K562 (cell line): Measurements from ENCODE around the gene CSTPP1. TPM values are rescaled to one million over a fixed set of nuclear protein-coding genes. Genes with fewer than 3 reads are reported as not detected.

Experiments used
- ATAC-seq: fragments of 200-7000 bp; cut with Tn5 transposase; 3 replicates; pipeline ENCODE4 v1.9.1; 2020; ENCODE audit warnings: moderate library complexity
- BruUV-seq: library from RNA; stranded (reverse); fragments of 400-500 nt; replicated peaks from 2 replicates; lab custom pipeline; 2021; lab: Mats Ljungman, UMichigan
- CTCF ChIA-PET: fragments of 300-600 bp; formaldehyde crosslinking; extraction: SDS; loops from one replicate; lab custom pipeline; 2021; ENCODE audit warnings: low intra/inter-chr PET ratio; lab: Yijun Ruan, JAX
- POLR2A ChIA-PET: fragments of 300-600, 350-650 bp; sonication (Branson Sonifier 250); formaldehyde crosslinking; extraction: SDS; loops from one replicate; lab custom pipeline; 2021; ENCODE audit warnings: antibody characterized with exemption, inconsistent platforms; lab: Yijun Ruan, JAX
- DNase-seq, 4 experiments: peaks; one replicate each; pipeline versions ENCODE4 v3.0.0 to v3.0.0-alpha.2; 2011 to 2018; ENCODE audit warnings: low spot score in 3 of 4, mixed read lengths in 3 of 4; ENCODE audit errors: extremely low read depth in 1 of 4
- FAIRE-seq: peaks from 2 replicates; lab custom pipeline; 2011; peaks lifted over from hg19 to GRCh38; lab: Jason Lieb, UNC
- H2AFZ ChIP-seq: 2 replicates; pipeline ENCODE4 v1.6.0; 2011; ENCODE audit warnings: low read depth, low read length, control low read depth, inconsistent platforms
- H3K27ac ChIP-seq: fragments of 200-600 bp; 3 replicates; pipeline ENCODE4 v1.8.0; 2011; ENCODE audit warnings: low read depth, mild to moderate bottlenecking, control low read depth, inconsistent platforms, low read length, moderate library complexity, mixed read lengths; ENCODE audit errors: extremely low read depth
- H3K27me3 ChIP-seq, 2 experiments: fragments of 300-600 bp in 1 of 2; 2 replicates in 1 of 2; 3 replicates in 1 of 2; pipeline versions ENCODE4 v1.6.0 to v1.8.0; 2011; ENCODE audit warnings: inconsistent platforms in 2 of 2, low read length in 2 of 2, mild to moderate bottlenecking in 1 of 2, mixed read lengths in 1 of 2, moderate library complexity in 1 of 2; ENCODE audit not compliant: control insufficient read depth in 2 of 2, insufficient read depth in 2 of 2
- H3K36me3 ChIP-seq: fragments of 300-600 bp; 3 replicates; pipeline ENCODE4 v1.8.0; 2011; ENCODE audit warnings: mild to moderate bottlenecking, low read length, inconsistent platforms; ENCODE audit not compliant: control insufficient read depth, insufficient read depth
- H3K4me1 ChIP-seq, 2 experiments: fragments of 200-600 bp in 1 of 2; replicated peaks in 1 of 2; 2 replicates in 1 of 2; 3 replicates in 1 of 2; pipeline versions ENCODE4 v1.5.1 to v1.8.0; 2011; ENCODE audit warnings: inconsistent platforms in 2 of 2, low read length in 2 of 2, mild to moderate bottlenecking in 1 of 2, mixed read lengths in 1 of 2, moderate library complexity in 1 of 2; ENCODE audit not compliant: control insufficient read depth in 2 of 2, insufficient read depth in 2 of 2
- H3K4me2 ChIP-seq: 2 replicates; pipeline ENCODE4 v1.6.1; 2011; ENCODE audit warnings: low read length, control low read depth, inconsistent platforms, mixed read lengths; ENCODE audit not compliant: insufficient read depth
- H3K4me3 ChIP-seq: fragments of 200-600 bp; sonication (generic), shearing (Covaris generic); 2 replicates; pipeline ENCODE4 v1.5.1; 2016; ENCODE audit warnings: control low read depth, inconsistent platforms
- H3K79me2 ChIP-seq: fragments of 200-600 bp; 3 replicates; pipeline ENCODE4 v1.8.0; 2011; ENCODE audit warnings: low read length, inconsistent platforms; ENCODE audit not compliant: control insufficient read depth, insufficient read depth
- H3K9ac ChIP-seq, 2 experiments: 2 replicates each; pipeline versions ENCODE4 v1.6.0 to v1.6.1; 2011; ENCODE audit warnings: low read depth in 2 of 2, low read length in 2 of 2, control low read depth in 1 of 2, inconsistent platforms in 1 of 2, mild to moderate bottlenecking in 1 of 2, mixed read lengths in 1 of 2; ENCODE audit not compliant: insufficient read depth in 1 of 2
- H3K9me1 ChIP-seq: one replicate; pipeline ENCODE4 v1.6.0; 2011; ENCODE audit warnings: inconsistent platforms, mild to moderate bottlenecking, low read length, moderate library complexity; ENCODE audit not compliant: control insufficient read depth, insufficient read depth
- H3K9me3 ChIP-seq: replicated peaks from 2 replicates; pipeline ENCODE4 v1.5.1; 2011; ENCODE audit warnings: low read depth, low read length, inconsistent platforms; ENCODE audit not compliant: control insufficient read depth, insufficient read depth
- H4K20me1 ChIP-seq: replicated peaks from 2 replicates; pipeline ENCODE4 v1.6.1; 2011; ENCODE audit warnings: low read length, inconsistent platforms, mixed read lengths; ENCODE audit not compliant: control insufficient read depth, insufficient read depth
- CC2D1A ChIP-seq: fragments of 450-650 bp; IDR thresholded peaks from 2 replicates; pipeline ENCODE4 v1.6.1; 2017; ENCODE audit warnings: mild to moderate bottlenecking
- MAZ ChIP-seq, 2 experiments: fragments of 450-650 bp in 1 of 2; sonication (generic) in 1 of 2; formaldehyde crosslinking; IDR thresholded peaks in 1 of 2; conservative IDR thresholded peaks in 1 of 2; 2 replicates each; pipeline versions ENCODE4 v1.4.0 to v1.5.0; 2020; ENCODE audit warnings: mild to moderate bottlenecking in 1 of 2, missing genetic modification reagents in 1 of 2
- POLR2G ChIP-seq: fragments of 200-400 bp; formaldehyde crosslinking; IDR thresholded peaks from 2 replicates; pipeline ENCODE4 v1.6.1; 2017; ENCODE audit warnings: low read depth, mild to moderate bottlenecking, antibody characterized with exemption, low read length, moderate library complexity
- SP1 ChIP-seq: sonication (generic); formaldehyde crosslinking; IDR thresholded peaks from 2 replicates; pipeline ENCODE4 v1.8.1; 2022; ENCODE audit warnings: mild to moderate bottlenecking, missing genetic modification reagents
- ZBTB7A ChIP-seq: IDR thresholded peaks from 2 replicates; pipeline ENCODE4 v1.6.1; 2011; ENCODE audit warnings: low read depth, mild to moderate bottlenecking, low read length, moderate library complexity, borderline replicate concordance; ENCODE audit not compliant: control insufficient read depth
- WGBS: fragments of 100-300 bp; shearing (Covaris generic); methylation state at CpG from one replicate; pipeline ENCODE4 v1.1.6; 2016; ENCODE audit warnings: low coverage, mixed read lengths; ENCODE audit not compliant: insufficient coverage; ENCODE audit errors: missing lambda C conversion rate; 5-methylcytosine and 5-hydroxymethylcytosine counted together
- in situ Hi-C: fragments of 300-500 bp; cut with MboI; formaldehyde crosslinking; loops from 4 replicates; pipeline ENCODE4 v1.15.0; 2018; ENCODE audit warnings: inconsistent platforms, mixed read lengths
- intact Hi-C: fragments of 100-400 bp; cut with micrococcal nuclease; formaldehyde crosslinking; loops from 2 replicates; pipeline ENCODE4 v1.14.2; 2022
- polyA plus RNA-seq, 8 experiments: library from polyadenylated mRNA; depleted of rRNA in 4 of 8; stranded (reverse) in 5 of 8; unstranded in 3 of 8; fragments of >200 nt; fragmentation: Nextera tagmentation in 2 of 8; fragmentation: Illumina TruSeq in 1 of 8; extraction: Ambion mirVana in 2 of 8; extraction: Trizol in 1 of 8; gene quantifications; 2 replicates each; pipeline versions ENCODE4 v1.2.1 to v1.2.3, GENCODE V29; 2011 to 2014; ENCODE audit warnings: inconsistent platforms in 1 of 8, missing spikeins in 1 of 8
- total RNA-seq, 7 experiments: library from RNA; depleted of rRNA in 6 of 7; stranded (reverse); fragments of >200 nt in 6 of 7; fragmentation: Illumina TruSeq in 2 of 7; extraction: Trizol in 2 of 7; gene quantifications; 2 replicates each; pipeline versions ENCODE4 v1.2.1 to v1.2.3, GENCODE V29; 2011 to 2021; ENCODE audit warnings: low replicate concordance in 1 of 7
- TF ChIP-seq, protein P1 (sequence below), 2 experiments: fragments of 450-650 bp; IDR thresholded peaks; 2 replicates each; pipeline ENCODE4 v1.6.1; 2016; ENCODE audit warnings: mild to moderate bottlenecking in 2 of 2, borderline replicate concordance in 1 of 2, low read depth in 1 of 2, moderate library complexity in 1 of 2
- TF ChIP-seq, protein P2 (sequence below): fragments of 450-650 bp; formaldehyde crosslinking; IDR thresholded peaks from 2 replicates; pipeline ENCODE4 v1.4.0; 2020; ENCODE audit warnings: mild to moderate bottlenecking, moderate library complexity

CSTPP1 gene
- total and polyA plus RNA-seq, 9 of the 15 experiments (the other 6 are each of a cell fraction or from before 2014, with no cell fraction given): 6.5 to 17.8 (median 9.2) TPM

DNA sequence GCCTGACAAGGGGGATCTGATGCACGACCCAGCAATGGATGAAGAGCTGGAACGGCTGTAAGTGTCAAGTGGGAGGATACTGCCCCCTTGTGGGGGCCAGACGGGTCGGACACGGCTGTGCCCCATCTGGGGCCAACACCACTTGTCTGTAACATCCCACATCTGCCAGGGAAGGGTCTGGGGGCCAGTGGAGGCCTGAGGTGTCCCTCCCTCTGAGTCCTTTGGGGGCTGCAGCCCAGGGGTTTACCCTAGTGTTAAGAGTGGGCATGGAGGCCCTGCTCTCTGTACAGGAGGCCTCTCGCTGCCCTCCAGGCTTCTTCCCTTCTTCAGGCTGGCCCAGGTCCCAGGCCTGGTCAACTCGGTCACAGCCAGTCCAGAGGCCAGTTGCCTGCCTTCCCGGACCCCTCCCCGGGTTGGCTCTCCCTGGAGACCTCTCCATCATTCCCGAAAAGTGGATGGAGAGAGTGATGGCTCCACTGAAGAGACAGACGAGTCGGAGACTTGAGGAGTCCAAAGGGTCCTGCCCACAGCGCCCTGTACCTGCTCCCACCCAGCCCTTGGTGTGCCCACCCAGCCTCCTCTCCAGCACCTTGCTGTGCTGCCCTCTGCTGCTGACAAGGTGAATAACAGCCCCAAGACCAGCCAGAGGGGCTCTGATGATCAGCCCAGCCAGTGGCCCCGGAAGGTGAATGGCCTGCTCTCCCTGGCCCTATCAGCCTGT lies 224.7 kb downstream of the CSTPP1 start:
- no peaks in the 10 kb centered on the region for H3K79me2 ChIP-seq
- peak; percentile 90 for ATAC-seq
- peaks cover 2% of the 10 kb centered on the region for H3K9me1 ChIP-seq
- CTCF ChIA-PET: interaction anchor here (0.6 to 3.9 kb wide), 5 partner anchors 104 to 335 kb away, joined by 3 to 27 read pairs (median 3); no protein-coding TSS in a partner anchor
- H3K36me3 ChIP-seq: peaks cover 33% of the 10 kb centered on the region; the same call in 2 of the 3 replicates
- in situ Hi-C loops: loop anchor here (5.0 kb wide), 1 partner anchor 274 kb away; no protein-coding TSS in a partner anchor
- BruUV-seq: no TSS peak
- no peak overlapping the region for H2AFZ ChIP-seq
- intact Hi-C loops: loop anchor here (2.0 kb wide), 1 partner anchor 272 kb away; no protein-coding TSS in a partner anchor
- H3K27me3 ChIP-seq: no peaks in the 10 kb centered on the region
- H3K9ac ChIP-seq: peak overlapping the region in 1 of 2 experiments; percentile 0; a peak in 1 of 4 replicates
- no peak overlapping the region for H3K4me2 ChIP-seq
- 33% methylated on average over 10 of the region's 14 CpGs for WGBS
- no peak overlapping the region for H3K27ac ChIP-seq
- FAIRE-seq: peak; percentile 92
- H3K4me3 ChIP-seq: no peak overlapping the region
- peaks cover 0 to 21% of the 10 kb centered on the region in 2 experiments; a peak in 2 of 5 replicates for H3K4me1 ChIP-seq
- POLR2A ChIA-PET: interaction anchor here (0.7 to 3.1 kb wide), 5 partner anchors 8 to 53 kb away, joined by 3 to 29 read pairs (median 5); partner anchors contain the start of gene DDB2
- peak; percentile 82 to 87 (median 84) for DNase-seq
- H4K20me1 ChIP-seq: peaks cover 17% of the 10 kb centered on the region
- H3K9me3 ChIP-seq: no peaks in the 10 kb centered on the region
- TF ChIP-seq SP1 (CRISPR knock-in tag) (0 out of 2 replicates have a peak, but pooled peaks have one; percentile 44), POLR2G (peak; percentile 58; the same call in 1 of the 2 replicates), CC2D1A (0 out of 2 replicates have a peak, but pooled peaks have one; percentile 22), ZBTB7A (peak; percentile 66; the same call in 1 of the 2 replicates), MAZ (CRISPR knock-in tag; conservative IDR thresholded peaks at IDR 0.05 in 1 of 2, IDR thresholded peaks at IDR 0.05 in 1 of 2) (peak in 1 of 2 experiments; percentile 16; a peak in 2 of 4 replicates)
- TF ChIP-seq, protein P1, sequence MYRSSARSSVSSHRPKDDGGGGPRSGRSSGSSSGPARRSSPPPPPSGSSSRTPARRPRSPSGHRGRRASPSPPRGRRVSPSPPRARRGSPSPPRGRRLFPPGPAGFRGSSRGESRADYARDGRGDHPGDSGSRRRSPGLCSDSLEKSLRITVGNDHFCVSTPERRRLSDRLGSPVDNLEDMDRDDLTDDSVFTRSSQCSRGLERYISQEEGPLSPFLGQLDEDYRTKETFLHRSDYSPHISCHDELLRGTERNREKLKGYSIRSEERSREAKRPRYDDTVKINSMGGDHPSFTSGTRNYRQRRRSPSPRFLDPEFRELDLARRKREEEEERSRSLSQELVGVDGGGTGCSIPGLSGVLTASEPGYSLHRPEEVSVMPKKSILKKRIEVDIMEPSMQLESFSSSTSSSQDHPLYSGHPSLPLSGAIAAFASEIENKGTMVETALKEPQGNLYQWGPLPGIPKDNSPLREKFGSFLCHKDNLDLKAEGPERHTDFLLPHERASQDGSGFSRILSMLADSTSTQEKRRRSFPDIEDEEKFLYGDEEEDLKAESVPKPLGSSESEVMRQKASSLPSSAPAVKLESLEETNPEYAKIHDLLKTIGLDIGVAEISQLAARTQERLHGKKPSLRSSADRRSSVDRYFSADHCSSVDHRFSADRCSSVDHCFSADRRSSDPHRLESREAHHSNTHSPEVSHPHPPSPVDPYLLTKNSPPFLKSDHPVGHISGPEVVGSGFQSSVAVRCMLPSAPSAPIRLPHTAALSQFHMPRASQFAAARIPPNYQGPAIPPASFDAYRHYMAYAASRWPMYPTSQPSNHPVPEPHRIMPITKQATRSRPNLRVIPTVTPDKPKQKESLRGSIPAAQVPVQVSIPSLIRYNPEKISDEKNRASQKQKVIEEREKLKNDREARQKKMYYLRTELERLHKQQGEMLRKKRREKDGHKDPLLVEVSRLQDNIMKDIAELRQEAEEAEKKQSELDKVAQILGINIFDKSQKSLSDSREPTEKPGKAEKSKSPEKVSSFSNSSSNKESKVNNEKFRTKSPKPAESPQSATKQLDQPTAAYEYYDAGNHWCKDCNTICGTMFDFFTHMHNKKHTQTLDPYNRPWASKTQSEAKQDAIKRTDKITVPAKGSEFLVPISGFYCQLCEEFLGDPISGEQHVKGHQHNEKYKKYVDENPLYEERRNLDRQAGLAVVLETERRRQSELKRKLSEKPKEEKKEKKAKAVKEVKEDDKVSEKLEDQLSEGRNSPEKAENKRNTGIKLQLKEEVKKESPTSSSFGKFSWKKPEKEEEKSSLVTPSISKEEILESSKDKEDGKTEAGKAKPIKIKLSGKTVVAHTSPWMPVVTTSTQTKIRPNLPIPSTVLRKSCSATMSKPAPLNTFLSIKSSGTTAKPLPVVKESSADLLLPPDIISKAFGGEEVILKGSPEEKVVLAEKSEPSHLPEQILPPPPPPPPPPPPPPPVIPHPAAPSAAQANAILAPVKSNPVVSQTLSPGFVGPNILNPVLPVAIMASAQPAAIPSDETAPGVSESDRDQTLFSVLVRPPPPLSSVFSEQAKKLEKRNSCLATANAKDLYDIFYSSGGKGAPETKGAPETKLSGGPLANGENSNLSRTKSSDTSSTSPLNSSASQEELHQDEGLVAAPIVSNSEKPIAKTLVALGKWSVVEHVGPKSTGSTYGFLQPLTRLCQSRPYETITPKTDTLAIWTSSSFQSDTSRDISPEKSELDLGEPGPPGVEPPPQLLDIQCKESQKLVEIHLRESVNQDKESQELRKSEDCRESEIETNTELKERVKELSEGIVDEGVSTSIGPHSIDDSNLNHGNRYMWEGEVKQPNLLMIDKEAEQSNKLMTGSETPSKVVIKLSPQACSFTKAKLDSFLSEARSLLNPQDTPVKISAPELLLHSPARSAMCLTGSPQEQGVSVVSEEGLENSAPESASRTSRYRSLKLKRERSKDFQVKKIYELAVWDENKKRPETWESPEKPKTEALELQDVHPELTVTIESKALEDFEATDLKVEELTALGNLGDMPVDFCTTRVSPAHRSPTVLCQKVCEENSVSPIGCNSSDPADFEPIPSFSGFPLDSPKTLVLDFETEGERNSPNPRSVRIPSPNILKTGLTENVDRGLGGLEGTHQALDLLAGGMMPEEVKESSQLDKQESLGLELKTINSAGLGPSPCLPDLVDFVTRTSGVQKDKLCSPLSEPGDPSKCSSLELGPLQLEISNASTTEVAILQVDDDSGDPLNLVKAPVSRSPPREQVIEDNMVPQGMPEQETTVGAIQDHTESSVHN (IDR thresholded peaks at IDR 0.05; ENCODE audit: borderline replicate concordance in 1 of 2, low read depth in 1 of 2): no peak
- TF ChIP-seq, protein P2, sequence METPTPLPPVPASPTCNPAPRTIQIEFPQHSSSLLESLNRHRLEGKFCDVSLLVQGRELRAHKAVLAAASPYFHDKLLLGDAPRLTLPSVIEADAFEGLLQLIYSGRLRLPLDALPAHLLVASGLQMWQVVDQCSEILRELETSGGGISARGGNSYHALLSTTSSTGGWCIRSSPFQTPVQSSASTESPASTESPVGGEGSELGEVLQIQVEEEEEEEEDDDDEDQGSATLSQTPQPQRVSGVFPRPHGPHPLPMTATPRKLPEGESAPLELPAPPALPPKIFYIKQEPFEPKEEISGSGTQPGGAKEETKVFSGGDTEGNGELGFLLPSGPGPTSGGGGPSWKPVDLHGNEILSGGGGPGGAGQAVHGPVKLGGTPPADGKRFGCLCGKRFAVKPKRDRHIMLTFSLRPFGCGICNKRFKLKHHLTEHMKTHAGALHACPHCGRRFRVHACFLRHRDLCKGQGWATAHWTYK (CRISPR knock-in tag): no peak
